HG03045 (cell line): ENCODE measurements around the gene EFNA1.

ENCODE experiments used
- ATAC-seq: cut with Tn5 transposase; IDR thresholded peaks from one replicate; pipeline ENCODE4 v1.9.1; 2021; ENCODE audit warnings: mild to moderate bottlenecking, moderate library complexity; ENCODE audit not compliant: unreplicated experiment

Gene EFNA1

DNA sequence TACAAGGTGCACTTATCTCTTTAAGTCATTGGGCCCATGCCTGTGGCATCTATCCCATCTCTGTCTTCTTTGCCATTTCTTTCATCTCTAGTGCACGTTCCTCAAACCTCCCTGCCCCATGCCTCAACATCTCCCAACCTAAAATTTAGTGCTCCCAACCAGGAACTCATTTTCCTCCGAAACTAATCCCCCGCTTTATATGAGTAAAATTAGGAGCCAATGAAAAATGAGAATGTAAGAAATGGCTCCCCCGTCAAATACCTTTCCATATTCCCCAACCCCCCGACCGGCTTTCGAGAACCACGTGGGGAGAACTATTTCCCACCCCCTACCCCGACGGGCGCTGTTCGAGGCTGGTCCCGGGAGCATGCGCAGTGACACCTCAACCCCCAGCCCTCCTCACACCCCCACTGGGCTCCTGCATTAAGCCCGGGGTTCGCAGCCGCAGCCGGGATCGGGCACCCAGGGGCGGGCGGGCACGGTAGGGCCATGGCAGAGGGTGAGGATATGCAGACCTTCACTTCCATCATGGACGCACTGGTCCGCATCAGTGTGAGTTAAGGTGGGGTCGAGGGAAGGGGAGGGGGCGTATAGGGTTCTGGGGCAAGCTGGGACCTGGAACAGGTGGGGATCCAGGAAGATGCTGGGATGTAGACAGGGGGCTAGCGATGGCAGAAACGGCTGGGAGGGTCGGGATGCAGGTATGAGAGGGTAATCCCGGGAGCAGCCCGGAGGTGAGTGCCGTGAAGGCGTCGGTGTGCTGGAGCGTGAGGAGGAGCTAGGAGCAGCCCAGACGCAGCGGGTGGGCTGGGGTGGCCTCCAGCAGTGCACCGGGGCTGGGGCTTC is 46.0 kb downstream of the EFNA1 start, which contains the start of gene TRIM46:
TRIM46 (plus strand) TSS at position 372 of the 846 bp plus-strand sequence; CDS start at position 490, 118 bp downstream.
- ATAC-seq: no peak

DNA sequence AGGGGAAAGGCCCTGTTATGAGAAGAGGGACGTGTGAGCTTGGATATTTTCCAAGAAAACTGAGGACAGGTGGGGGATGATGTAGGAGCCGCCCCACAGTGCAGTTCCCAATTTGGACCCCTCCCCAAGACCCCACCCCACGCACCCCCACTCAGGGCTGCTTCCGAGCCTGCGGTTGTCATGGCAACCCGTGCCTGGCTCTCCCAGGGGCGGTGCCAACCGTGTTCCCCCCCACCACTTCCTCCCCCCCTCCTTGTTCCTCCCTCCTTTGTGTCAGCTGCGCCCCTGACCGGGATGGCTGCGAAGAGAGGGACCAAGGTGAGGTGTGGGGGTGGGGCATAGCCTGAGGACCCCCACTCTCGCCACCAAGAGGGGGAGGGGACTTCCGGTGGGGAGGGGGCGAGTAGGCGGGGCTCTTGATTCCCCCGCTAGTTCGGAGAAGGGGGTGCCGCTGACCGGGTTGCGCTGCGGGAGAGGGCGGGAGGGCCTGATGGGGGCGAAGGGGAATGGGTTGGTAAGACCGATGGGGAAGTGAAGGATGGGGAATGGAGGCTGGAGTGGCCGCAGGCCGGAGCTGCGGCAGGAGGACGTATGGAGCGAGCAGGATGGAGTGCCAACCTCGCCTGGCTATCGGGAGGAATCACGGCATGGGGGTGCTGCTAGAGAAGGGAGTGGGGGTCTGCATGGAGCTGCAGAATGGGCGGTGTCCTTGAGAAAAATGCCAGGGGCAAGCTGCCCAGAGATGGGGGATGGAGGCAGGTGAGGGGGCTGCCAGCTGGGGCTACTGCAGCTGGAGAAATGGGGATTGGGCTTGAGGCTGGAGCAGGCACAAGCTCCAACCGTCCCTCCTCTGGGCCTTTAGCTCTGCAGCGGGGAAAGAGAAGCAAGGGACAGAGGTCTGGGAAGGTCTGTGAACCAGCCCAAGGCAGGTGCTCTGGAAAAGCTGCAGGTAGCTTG is 46.9 kb downstream of the EFNA1 start:
- no peak for ATAC-seq

DNA sequence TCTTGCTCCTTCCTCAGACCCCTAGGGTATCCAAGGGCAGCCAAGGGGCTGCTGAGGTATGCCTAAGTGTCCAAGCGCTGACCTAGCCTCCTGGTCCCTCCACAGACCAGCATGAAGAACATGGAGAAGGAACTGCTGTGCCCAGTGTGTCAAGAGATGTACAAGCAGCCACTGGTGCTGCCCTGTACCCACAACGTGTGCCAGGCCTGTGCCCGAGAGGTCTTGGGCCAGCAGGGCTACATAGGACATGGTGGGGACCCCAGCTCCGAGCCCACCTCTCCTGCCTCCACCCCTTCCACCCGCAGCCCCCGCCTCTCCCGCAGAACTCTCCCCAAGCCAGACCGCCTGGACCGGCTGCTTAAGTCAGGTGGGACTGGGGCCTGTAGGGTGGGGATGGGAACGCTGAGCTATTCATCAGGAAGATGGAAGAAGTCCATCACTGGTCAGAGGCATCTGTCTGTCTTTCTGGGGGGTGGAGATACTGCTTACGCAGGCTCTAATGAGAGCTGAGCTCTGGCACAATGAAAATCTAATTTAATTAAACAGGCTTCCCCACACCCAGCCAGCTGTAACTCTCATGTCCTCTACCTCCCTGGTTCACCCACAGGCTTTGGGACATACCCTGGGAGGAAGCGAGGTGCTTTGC is 47.7 kb downstream of the EFNA1 start:
- ATAC-seq: no peak

DNA sequence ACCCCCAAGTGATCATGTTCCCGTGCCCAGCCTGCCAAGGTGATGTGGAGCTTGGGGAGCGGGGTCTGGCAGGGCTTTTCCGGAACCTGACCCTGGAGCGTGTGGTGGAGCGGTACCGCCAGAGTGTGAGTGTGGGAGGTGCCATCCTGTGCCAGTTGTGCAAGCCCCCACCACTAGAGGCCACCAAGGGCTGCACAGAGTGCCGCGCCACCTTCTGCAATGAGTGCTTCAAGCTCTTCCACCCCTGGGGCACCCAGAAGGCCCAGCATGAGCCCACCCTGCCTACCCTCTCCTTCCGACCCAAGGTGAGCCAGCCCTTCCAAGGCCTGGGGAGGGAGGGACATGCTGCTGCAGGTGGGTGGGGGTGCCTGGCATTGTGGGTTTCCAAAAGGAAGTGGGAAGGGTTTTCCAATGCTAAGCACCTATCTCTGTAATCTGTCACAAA is 48.3 kb downstream of the EFNA1 start:
- no peak for ATAC-seq

DNA sequence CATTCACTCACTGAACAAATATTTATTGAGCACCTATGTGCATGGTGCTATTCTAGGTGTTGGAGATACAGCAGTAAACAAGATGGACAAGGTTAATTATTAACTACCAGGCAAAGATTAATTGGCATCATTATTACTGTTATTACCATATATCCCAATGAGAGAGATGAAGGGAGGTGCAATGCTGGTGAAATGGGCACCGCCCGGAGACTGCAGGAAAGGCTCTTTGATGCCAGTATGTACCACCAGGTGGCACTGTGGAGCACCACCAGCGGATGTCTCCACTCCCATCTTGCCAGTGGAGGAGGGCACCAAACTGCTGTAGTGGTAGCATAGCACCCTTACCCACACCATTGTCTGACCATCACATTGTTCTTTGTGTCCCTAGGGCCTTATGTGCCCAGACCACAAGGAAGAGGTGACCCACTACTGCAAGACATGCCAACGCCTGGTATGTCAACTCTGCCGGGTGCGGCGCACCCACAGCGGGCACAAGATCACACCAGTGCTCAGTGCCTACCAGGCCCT is 48.9 kb downstream of the EFNA1 start:
- no peak for ATAC-seq

DNA sequence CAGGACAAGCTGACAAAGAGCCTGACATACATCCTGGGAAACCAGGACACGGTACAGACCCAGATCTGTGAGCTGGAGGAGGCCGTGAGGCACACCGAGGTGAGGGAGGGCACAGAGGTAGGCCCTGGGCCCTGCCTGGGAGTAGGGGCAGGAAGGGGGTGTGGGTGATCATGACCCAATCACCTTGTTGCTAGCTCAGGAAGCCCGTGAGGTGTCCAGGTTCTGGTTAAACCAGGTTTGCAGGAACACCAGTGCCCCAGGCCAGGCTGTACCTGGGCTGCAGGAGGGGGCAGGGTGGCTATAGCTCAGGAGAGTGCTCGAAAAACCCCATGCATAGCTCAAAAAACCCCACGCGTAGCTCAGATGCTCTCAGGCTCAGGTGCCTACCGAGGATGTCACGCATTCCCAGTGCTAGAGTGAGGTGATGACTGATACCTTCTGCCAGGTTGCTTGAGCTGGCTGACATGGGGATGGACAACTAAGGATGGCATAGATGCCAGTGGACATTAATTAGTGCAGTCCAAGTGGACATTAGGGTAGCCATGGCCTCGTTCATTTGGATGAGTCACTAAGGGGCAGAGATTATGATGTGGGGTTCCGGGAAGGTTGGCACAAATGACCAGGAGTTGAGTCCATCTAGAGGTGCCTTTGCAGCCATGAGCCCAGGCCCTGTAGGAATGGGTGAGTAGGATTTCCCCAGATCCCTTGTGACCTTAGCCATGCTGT is 49.7 kb downstream of the EFNA1 start:
- ATAC-seq: no peak

DNA sequence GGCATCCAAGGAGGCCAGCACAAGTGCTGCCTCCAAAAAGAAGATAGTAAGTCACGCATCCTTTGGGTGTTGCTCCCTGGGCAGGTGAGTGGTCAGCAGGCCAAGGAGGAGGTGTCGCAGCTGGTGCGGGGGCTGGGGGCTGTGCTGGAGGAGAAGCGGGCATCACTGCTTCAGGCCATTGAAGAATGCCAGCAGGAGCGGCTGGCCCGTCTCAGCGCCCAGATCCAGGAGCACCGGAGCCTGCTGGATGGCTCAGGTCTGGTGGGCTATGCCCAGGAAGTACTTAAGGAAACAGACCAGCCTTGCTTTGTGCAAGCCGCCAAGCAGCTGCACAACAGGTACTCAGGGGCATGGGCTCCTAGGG is 50.2 kb downstream of the EFNA1 start:
- ATAC-seq: no peak

DNA sequence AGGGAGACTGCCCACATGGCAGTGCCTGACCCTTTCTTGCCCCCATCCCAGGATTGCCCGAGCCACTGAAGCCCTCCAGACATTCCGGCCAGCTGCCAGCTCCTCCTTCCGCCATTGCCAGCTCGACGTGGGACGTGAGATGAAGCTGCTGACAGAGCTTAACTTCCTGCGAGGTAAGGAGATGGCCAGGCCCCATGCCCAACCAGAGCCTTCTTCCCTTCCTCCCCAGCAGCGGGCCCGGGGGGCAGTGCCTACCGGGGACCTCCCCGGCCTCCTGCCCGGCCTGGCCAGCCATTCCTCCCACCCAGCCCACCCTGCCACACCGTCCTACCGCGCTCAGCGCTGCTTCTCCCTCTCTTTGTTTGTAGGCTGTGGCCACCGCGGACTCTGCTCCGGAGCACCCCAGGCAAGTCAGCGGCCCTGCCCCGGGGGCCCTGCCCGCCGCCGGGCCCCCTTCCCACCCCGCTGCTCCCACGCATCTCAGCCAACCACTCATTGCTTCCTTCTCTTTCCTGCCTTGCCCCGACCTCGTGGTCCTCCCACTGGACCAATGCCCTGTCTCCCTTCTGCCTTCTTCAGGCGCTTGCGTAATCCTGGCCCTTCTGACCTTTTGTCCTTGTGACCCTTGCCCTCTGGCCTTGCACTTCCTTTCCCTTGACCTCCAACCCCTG is 50.9 kb downstream of the EFNA1 start:
- ATAC-seq: no peak

DNA sequence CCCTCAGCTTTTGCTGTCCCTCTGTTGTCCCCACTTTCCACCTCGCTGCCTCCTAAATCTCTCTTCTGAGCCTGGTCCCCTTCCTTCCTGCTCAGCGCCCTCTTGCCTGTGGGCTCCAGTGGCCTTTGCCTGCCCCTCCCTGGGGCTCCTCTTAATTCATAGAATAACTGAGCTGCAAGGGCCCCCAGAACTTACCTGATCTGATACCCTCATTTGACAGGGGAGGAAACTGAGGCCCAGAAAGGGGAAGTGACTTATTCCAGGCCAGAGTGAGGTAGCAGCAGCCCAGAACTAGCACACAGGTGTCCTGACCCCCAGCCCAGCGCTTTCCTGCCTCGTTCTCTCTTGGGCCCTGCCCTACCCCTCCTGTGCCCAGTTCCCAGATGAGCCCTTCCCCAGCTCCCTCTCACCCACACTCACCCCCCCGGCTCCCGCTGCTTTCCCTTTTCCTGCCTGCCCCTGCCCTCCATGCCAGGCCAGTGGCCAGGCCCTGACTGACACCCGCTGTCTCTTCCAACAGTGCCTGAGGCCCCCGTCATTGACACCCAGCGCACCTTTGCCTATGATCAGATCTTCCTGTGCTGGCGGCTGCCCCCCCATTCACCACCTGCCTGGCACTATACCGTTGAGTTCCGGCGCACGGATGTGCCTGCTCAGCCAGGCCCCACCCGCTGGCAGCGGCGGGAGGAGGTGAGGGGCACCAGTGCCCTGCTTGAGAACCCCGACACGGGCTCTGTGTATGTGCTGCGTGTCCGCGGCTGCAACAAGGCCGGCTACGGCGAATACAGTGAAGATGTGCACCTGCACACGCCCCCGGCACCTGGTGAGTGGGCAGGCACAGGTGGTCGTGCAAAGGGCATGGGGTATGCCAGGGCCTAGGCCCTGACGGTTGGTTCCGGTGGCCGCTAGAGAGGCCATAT is 51.7 kb downstream of the EFNA1 start:
- ATAC-seq: no peak

DNA sequence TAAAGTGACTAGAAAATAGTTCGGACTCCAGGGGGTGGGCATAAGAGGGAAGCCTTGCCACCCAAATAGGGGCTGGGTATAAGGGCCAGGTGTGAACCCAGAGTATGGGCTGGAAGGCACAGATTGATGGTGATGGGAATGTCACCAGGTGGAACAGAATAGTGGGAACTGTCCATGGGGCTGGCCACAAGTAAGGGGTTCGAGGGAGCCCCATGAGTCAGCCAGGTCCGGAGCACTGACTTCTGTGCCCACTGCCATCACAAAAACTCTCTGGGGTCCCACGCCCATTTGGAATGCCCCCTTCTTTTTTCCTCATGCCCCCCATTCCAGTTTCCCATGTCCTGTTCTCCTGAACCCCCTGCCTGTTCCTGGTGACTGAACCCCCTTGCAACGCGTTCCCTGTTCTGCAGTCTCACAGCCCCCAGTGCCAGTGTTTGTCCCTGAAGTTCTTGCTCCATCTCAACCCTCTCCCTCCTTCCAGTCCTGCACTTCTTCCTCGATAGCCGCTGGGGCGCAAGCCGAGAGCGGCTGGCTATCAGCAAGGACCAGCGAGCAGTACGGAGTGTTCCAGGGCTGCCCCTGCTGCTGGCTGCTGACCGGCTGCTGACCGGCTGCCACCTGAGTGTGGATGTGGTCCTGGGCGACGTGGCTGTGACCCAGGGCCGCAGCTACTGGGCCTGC is 53.8 kb downstream of the EFNA1 start:
- ATAC-seq: no peak

DNA sequence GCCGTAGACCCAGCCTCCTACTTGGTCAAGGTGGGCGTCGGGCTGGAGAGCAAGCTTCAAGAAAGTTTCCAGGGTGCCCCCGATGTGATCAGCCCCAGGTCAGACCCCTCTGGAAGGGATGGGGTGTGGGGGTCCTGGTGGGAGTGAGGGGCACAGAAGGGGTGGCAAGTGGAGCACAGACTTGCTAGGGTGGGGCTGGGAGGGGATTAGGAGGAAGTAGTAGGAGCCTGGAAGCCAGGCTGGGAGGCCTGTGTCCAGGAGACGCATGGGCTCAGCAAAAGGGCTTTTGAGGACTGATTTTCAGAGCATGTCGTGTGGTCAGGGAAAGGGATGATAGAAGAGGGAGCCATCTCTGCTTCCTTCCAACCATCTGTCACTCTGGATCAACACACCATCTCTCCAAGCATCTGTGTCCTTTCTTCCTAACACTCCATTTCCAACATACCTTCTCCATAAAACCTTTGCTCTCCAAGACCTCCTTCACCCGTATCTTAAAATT is 54.4 kb downstream of the EFNA1 start:
- no peak for ATAC-seq

DNA sequence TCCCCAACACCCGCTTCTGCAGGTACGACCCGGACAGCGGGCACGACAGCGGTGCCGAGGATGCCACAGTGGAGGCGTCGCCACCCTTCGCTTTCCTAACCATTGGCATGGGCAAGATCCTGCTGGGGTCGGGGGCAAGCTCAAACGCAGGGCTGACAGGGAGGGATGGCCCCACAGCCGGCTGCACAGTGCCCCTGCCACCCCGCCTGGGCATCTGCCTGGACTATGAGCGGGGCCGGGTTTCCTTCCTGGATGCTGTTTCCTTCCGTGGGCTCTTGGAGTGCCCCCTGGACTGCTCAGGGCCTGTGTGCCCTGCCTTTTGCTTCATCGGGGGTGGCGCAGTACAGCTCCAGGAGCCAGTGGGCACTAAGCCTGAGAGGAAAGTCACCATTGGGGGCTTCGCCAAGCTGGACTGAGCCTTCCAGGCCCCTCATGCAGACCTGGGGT is 56.1 kb downstream of the EFNA1 start:
- no peak for ATAC-seq

DNA sequence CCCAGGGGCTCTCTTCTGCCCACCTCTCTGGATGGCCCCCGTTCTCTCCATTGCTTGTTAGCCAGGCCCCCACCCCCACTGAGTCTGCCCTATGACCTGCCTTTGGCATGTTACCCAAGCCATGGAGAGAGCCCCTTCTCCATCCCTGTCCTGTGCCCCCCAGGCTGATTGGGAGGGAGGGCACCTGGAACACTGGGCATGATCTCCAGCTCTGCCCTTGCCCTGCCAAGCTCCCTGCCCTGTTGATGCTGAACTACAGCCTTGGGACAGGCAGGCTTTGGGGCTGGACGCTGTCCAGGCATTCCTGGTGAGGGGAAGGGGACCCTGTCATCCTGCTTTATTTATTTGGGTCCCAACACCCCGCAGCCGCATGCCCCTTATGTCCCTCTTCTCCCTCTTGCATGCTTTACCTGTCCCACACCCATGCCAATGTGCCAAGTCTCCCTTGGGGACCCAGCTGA is 56.7 kb downstream of the EFNA1 start:
- no peak for ATAC-seq
